Stimulated activated CD4-positive, alpha-beta T cell treated with anti-CD3 and anti-CD28 coated beads, Interleukin-1b, Interleukin-23, amount 100 ng/mL, for 4 hours (primary cell): ENCODE measurements around the gene GABRB2.

Experiments used
- DNase-seq, 2 donors: peaks; one replicate each; pipeline ENCODE4 v3.0.0-alpha.2; 2020; ENCODE audit warnings: low read depth in 2 of 2

The GABRB2 gene

DNA sequence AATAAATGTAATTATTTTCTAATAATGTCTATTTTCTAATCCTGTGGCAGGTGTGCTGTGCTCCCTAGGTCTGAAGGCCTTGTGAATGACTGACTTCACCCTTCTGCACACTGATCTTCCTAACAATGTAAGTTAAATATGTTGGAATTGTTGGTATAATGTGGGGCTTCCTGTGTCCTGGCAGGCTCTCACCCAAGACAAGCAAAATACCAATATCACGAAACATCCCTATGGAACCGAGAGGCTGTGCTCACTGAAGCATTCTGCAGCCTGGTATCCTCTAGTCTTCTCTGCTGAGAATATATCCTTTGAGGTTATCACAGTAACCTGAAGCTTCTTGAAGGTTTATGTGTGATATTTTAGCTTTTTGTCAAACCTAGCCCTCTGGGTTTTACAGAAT, 159.4 kb downstream of the GABRB2 start:
- DNase-seq: no peak

DNA sequence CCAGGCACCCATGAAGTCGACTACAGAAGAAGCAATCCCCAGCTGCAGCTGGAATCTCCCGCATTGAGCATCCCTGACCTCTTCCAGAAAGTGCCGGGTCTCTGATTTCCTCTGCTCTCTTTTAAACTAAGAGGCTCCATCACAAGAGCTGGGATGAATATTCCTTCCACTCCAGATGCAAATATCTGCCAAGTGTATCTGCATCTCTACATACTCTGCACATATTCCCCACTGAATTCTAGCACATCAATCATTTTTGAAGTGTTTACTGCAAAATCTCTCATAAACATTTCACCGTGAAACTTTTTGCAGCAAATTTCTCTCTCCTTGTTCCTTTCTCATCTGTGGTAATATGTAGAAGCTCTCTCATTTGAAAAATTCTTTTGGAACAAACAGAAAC, 161.5 kb downstream of the GABRB2 start:
- no peak for DNase-seq

DNA sequence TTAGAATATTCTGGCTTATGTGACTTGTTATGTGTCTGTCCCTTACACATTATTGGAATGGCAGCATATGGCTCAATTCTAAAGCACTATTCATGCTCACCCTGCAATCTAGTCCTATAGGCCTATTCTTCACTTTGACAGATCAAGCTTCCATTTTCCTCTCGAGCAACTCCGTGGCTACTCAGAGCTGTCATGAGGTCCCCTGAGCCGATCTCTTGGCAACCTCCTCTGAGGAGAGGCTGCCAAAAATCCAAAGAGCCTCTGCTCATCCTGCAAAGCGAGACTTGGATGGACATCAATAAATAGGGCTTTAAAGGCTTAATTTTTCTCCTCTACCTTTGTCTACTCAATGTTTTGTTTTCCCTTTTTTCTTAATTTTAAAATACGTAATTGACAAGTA, 163.8 kb downstream of the GABRB2 start:
- no peak for DNase-seq

DNA sequence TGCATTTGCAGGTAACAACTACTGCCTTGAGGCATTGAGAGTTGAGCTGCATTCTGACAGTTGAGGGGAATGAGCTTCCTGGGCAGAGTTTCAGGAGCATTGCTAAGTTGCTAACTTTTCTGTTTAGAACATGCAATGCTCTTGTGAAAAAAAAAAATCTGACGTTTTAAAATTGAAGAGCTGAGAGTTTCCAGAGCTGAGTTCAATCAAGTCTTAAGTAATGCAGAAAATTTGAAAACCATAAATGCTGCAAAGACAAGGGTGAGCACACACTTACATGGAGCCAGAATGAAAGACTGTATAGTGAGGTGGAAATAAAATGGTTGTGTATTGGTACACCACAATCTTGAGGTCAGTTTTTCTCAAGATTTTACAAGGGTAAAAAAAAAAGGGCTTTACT, 166.0 kb downstream of the GABRB2 start:
- DNase-seq: no peak

DNA sequence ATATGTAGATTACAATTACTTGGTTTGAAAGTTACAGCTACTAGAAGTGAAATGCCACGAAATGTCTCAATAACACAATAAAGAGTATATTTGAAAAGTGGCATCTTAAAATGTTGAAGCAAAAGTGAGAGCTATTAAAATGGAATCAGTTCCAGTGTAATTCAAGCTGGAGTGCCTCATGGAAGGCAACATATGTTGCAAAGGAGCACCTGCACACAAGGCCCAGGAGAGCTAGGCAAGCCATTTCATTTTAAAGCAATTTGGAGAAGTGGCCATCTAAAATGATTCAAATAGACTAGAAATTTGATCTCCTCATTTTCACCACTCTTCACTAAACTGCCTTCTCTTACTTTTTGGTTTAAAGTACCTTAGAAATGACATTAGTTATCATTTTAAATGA, 167.8 kb downstream of the GABRB2 start:
- DNase-seq: no peak

DNA sequence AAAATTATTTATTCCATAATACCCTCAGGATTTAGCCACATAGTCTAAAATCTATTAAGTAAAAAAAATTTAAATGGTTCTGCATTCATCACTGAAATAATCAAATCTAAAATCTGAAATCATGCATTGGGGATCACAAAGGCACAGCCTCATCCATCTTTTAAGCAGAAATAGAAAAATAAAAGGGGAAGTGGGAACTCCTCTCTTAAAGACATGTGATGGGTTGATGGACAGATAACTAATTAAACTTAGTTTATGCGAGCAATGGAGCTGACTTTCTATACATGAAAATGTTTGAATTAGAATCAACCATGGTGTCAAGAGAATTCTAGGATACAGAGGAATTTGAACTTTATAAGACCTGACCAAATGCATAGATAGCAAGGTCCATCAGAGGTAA, 170.5 kb downstream of the GABRB2 start:
- DNase-seq: no peak

DNA sequence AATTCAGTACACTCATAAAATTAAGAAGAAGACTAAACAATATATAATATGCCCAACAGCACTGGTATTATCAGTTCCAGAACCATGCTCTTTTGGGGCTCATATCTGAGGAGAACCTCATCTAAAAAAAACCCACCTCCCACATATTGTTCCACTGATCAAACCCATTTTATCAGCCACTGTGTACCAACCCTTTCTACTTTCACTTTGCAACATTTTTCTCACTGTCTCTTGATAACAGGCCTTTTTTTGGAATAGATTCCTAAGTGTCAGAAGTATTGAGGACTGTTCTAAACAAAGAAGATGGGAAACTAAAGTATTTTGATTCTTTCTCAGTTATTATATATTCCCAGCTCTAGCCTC, 173.2 kb downstream of the GABRB2 start:
- no peak for DNase-seq

DNA sequence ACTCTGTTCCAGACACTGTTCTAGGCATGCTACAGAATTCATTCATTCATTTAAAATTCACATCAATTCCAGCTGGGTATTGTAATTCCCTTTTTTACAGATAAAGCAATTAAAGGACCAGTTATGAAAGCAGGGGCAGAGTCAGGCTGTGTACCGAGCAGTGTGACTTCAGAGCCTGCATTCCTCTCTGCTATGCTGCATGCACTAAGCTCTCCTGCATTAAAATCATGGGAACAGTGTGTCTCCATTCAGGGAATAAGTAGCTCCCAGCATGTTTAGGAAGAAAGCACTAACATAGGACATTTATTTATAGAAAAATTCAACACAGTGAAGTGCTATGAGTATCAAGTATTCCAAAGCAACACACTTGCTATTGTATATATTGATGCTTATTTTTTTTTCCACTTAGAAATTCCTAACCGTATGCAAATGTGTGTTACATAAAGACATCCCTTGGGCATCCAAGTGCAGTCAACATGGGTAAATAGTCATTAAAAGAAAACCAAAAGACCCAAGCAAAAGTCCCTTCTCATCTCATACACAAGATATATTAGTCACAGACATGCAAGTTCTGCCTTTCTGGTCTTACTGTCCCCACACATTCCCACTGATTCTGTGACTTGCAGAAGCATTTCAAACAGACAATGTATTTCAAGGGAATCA, 173.7 kb downstream of the GABRB2 start:
- no peak for DNase-seq

DNA sequence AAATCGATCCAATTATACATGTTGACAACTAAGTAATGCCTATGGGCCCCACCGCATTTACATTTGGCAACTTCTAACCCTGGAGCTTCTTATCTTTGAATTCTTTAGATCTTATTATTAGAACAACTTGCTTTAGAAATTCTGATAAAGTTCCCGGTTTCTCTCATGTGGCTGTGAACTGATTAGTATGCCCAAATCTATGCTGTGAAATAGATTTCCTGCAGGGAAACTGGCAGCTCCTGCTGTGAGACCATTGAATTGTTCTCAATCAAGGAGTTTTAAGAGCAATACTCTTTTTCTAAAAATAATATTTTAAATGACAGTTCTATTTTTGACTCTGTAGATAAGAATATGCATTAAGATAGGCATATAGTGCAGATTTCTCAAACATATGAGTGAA, 177.5 kb downstream of the GABRB2 start:
- DNase-seq: no peak

DNA sequence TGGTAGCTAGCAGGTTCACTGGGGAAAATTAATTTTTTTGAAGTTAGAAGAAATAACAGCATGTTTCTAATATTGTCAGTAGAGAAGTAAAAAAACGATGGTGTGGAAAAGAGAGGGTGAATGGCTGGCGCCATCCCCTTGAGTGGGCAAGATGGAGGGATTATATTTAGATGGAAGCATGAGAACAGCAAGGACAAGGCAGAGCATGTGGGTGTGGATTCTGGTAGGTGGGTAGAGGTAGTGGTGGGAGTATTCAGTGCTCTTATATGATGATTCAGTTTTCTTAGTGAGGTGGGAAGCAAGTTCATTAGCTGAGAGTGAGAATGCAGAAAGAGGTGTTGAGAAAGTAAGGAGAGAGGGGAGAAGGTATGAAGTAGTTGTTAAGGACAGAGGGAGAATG, 188.1 kb downstream of the GABRB2 start:
- DNase-seq: no peak

DNA sequence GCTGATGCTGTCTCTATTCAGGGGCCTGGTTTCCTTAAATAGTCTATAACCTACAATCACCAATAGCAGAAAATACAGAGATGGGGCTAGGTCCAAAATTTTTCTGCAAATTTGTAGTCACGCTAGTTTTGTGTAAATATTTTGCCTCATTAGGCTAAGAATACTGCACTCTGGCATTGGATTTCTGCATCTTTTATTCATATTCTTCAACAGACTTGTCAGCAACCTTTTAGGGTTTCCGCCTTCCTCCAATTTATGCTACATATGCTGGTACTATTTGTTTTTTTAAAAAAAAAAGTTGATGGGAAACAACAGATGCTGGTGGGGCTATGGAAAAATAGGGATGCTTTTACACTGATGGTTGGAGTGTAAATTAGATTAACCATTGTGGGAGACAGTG, 202.3 kb downstream of the GABRB2 start:
- DNase-seq: no peak

DNA sequence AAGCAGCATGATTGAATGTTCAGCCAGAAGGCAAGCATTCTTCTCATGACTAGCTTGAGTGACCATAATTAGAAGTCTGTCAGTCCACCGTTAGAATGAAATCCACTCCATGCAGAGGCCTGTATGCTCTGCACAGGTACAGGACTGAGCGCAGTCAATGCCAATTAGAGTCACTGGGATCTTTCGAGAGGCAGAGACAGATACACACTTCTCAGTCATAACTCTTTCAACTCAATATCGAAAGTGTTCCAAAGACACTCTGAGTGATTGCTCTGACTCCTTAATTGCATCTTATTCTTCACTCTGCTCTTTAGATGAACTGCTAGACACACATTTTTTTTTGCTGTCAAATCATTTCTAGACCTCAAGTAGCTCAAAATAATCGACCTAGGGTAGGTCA, 203.6 kb downstream of the GABRB2 start:
- DNase-seq: no peak

DNA sequence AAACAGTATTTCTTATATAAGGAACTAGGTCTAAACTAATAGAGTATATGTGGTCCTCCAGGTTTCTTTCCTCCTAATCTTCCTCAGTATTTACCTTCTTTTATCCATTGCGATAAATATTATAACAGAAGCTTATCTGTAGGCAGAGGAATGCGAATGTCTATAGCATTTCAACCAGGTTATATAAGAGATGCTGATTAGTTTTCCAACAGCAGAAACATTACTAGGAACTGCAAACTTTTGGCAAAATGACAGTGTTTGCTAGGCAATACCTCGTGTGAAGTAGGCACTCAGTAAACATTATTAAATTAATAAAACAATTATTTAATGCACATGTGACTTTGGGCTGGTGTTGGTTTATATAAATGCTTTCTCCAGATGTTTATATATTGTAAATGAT, 206.5 kb downstream of the GABRB2 start:
- DNase-seq: no peak

DNA sequence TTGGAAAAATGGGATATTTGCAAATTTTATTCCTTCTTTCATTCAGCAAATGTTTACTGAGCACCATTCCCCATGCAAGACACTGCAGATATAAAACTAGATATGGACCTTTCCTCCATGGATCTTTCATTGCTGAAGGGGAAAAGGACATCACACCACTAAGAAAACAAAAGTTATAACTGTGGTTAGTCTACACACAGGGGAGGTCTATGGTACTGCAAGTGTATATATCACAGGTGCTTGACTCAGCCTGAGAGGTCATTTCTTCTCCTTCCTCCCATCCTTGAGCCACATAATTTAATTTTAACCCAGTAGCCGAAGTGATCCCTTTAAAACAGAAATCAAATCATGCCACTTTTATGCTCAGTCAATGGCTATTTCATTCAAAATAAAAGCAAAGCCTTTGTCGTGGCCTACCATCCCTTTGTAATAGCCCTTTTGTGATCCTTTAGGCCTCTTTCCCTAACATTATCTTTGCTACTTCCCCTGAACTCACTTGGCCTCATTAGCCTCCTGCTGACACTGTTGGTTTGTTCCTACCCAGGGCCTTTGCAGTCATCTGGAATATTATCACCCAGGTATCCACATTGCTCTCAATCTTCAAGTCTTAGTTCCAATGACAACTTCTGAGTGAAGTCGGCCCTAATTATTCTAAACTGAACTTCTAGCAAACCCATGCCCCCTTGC, 213.2 kb downstream of the GABRB2 start:
- no peak for DNase-seq

DNA sequence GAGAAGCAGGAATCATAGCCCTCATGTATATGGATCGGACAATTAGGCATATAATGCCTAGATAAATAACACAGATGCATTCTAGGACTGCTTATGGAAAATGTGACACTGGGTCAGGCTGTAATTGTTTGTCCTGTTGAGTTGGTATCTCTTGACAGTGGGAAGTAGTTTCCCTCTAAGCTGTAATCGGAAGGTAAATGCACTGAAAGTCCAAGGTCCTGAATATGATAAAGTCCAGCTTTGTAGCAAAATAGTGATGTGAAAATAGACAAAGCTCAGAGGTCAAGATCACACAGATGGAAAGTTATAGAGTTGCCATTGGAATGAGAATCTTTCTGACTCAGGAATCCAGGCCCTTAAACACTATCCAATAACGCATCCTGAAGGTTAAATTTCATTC, 214.2 kb downstream of the GABRB2 start:
- no peak for DNase-seq

DNA sequence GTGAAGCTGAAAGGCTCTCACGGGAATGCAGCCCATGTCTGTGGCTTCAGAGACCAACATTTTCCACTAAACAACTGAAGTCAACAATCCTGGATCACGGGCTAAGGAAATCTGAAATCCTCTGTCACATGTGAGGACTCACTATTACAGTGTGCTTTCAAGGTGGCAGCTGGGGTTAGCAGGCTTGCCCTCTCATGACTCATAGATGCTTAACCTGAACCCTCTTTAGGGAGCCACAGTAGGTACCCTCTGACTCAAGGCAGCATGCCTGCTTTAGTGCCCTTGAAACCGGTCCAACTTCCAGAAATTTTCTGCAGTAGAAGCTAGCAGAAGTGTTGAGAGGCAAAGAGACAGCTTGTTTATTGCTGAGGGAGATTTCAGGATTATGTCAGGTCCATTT, 232.5 kb downstream of the GABRB2 start:
- DNase-seq: no peak

DNA sequence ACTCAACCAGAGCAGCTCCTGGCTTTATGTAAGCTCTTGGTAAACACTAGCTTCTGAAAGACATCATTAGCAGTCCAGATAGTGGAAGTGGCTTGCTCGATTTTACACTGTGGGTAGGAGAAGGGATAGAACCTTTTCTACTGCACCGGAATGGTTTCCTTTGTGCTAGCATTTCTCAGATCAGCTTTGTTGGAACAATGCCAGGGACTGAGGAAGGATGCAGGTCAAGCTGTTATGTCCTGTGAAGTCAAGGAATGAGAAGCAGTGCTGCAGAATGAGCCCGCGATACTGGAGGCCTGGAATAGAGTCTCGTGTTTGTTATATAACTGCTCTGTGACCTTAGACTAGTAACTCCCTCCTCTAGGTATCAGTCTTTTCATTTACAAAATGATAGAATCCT, 233.6 kb downstream of the GABRB2 start:
- DNase-seq: no peak

DNA sequence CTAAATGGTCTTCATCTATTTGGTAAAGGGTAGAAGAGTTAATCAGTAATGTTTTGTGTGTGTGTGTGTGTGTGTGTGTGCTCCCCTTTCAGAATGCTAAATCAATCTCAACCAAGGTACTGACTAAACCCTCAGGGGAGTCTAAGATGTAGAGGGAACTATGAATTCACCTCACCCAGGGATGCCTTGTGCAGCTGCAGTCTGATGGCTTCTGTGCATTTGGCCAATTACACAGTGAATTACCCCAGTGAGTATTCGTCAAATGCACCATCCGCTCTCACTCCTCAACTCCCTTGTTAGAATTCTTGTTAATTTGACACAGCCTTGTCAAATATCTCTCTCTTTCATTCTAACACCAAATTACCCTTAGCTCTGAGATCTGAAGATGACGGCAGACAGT, 234.6 kb downstream of the GABRB2 start:
- DNase-seq: no peak

DNA sequence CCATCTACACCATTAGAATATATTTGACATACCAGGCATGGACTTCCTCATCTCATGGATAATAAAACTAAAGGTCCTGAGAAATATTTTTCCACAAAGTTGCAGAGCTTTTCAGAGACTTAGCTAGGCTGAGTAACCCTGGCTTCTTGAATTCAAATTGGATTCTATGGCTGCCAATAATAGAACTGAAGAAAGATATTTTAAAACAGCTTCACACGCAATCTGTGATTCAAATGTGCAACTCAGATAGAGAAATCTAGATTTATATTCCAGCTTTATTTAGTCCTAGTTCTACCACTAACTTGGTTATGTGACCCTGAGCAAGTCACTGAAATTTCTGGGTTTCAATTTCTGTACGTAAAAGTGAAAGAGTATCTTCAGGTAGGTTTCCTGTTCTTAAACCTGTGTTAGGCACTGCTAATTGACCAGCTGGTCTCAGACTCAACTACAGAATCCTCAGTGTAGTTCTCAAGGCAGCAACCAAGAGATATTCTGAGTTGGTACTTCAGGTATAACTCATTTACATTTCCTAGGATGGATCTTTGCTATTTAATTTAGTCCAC, 235.3 kb downstream of the GABRB2 start:
- no peak for DNase-seq

DNA sequence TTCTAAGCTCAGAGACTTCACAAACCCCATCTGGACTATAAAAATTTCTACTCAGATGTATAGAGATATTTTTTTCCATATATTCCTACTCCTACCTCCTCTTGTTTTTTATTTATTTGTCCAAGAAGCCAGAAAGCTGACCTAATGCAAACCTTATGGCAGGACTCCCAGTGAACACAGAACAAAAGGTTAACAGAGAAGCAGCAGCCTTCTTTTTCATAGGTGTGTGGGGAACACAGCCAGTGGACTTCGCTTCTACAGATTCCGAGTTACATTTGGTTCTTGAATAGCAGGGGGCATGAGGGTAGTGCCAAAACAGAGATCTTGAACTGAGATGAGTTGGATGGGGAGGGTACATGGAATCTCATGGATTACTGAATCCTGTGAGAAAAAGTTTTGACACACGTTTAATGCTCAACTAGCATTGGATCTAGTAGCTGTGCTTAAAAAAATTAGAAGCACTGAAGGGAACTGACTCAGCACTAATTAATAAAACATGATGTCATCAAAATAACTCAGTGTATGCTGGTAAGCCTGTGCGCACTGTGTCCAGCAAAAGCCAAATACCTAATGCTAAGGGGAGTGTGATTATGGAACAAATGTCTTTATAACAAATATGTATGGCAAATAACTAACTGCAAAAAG, 240.1 kb downstream of the GABRB2 start:
- DNase-seq: no peak

DNA sequence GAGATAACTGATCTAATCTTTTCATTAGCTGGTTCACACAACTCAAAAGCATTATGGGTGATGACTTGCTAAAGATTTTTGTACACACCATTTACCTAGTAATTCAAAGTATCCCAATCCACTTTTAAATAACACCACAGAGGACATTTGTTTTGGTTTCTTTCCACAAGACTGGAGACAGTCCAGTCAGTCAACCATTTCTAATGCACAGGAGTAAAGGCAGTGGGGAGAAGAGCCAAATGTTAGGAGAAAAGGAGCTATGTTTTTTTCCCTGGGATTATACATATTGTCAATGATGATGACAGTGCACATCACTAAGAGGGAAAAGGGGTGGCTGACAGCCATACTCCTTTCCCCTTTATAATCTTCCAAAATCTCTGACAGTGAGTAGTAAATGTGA, 240.9 kb downstream of the GABRB2 start:
- DNase-seq: no peak

DNA sequence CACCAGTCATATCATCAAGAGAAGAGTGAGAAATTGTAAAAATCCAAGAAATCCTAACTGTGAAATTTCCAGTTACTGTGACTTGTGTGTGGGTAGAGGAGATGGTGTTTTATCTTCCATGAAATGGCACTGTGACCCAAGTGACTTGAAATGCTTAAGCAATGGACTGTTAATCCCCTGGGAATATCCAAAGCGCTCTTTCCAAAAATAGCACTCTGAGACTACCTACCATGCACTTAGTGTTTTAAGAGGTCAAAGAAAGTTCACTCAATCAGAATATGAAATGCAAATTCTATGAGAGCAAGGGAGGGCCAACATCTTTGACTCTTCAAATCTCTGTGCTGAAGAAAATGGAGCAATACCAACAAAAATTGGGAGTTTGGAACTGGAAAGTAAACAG, 244.0 kb downstream of the GABRB2 start:
- no peak for DNase-seq

DNA sequence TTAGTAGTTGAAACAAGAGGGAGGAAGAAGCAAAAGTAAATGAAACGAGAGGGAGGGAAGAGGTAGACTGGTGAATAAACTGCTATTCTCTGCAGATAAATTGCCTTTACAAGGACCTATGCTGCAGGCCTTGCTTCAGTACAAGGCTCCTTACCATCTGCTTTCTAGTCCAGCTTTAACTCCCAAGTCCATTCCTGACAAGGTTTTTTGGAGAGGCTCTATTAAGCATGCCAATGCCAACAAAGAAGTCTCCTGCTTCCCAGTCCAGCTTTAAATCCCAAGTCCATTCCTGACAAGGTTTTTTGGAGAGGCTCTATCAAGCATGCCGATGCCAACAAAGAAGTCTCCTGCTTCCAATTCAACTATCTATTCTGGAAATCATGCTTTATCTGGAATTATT, 244.9 kb downstream of the GABRB2 start:
- no peak for DNase-seq
